ENCODE measurements around the gene COMMD2.

The COMMD2 gene

GRCh38 chr3:149736175-149736952, 15.9 kb downstream of the COMMD2 start:
- DNase-seq (ENCODE audit: low read depth) = peak; percentile 11
- TF ChIP-seq CTCF (conservative IDR thresholded peaks at IDR 0.05; ENCODE audit: control insufficient read depth, insufficient read depth, low read depth, low read length) = no peak
- H3K4me3 ChIP-seq (ENCODE audit: control insufficient read depth, low read depth, low read length) = no peak overlapping the region

DNA sequence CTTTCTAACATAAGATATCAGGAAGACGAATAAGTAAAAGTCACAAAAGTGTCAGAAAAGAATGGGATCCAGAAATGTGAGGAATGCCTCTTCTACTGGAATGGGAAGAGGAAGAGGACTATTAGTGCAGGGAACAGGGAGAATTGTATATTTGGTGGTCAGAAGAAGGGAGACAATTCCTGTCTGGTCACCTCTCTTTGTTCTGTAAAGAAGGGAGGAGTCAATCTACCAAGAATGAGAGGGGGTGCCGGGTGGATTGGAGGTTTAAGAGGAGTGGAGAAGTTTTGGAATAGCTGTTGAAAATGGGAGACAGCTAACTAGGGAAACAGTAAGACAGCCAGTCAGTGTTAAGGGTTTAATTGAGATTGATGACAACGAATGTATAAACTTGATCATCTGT, 20.1 kb downstream of the COMMD2 start:
- no peak for TF ChIP-seq CTCF (conservative IDR thresholded peaks at IDR 0.05; ENCODE audit: control insufficient read depth, insufficient read depth, low read depth, low read length)

DNA sequence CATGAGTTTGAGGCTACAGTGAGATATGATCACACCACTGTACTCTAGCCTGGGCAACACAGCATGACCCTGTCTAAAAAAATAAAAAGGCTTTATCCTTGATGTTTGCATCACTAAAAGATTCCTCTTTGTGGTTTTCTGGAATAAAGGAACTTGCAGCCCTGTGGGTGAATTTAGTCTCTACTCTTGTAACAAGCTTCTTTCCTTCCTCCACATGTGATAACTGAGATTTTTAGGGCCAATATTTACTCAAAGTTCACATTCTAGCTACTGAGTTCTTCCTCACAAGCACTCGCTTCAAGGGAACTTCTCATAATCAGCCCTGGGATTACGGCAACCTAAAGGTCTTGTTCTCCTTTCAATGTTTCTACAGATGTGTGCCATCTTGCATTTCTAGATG, 24.6 kb downstream of the COMMD2 start:
- H3K4me3 ChIP-seq (ENCODE audit: control insufficient read depth, low read depth, low read length) = no peak overlapping the region
- no peak for DNase-seq (ENCODE audit: low read depth)
- TF ChIP-seq CTCF (conservative IDR thresholded peaks at IDR 0.05; ENCODE audit: control insufficient read depth, insufficient read depth, low read depth, low read length) = no peak

More for the DNA sequence above, 20.1 kb downstream of the COMMD2 start:
- no peak overlapping the region for H3K4me3 ChIP-seq (ENCODE audit: control insufficient read depth, low read depth, low read length)
- DNase-seq (ENCODE audit: low read depth) = no peak

DNA sequence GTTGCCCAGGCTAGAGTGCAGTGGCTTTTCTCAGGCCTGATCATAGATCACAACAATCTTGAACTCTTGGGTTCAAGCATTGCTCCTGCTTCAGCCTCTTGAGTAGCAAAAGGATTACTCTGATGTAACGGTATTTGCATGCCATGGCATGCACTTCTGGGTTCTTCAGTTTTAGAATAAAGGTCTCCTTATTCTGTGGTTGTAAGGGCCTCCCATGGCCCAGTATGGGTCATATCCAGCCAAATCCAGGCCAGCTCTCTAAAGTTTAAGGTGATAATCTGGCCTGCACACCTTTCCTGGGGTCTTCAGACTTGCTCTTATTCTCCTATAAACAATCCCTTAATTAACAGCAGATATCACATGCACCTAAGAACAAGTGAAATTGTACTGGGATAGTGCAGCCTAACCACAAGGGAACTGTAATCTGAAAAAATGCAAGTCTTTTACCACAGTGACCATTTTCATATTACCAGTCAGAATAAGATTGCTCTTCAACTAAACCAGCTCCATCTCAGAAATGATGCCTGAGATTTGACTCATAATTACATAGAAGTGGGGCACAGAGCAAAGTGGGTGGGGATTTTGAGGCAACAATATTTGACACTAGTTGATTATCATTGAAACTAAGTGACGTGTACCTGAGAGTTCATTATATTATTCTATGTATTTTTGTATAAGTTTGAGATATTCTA, 25.4 kb downstream of the COMMD2 start:
- DNase-seq (ENCODE audit: low read depth) = peak; percentile 28
- no peak for TF ChIP-seq CTCF (conservative IDR thresholded peaks at IDR 0.05; ENCODE audit: control insufficient read depth, insufficient read depth, low read depth, low read length)
- no peak overlapping the region for H3K4me3 ChIP-seq (ENCODE audit: control insufficient read depth, low read depth, low read length)

DNA sequence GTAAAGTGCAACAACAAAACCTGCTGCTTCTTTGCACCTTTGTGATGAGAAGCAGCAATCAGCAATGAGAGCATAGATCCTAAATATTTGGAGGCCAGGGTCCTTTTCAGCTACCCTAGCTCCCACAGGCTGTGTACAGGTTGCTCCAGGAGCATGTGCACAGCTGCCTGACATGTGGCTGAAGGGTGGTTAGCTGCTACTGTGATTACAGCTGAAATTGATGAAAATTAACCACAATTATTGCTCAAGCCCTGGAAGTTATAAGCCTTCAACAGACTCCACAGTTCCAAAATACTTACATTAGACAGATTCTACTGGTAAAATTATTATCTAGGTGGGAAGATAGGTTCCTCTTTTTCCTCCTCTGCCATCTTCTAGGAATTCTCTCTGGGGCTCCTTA, 28.5 kb downstream of the COMMD2 start:
- peak; percentile 36 for DNase-seq (ENCODE audit: low read depth)
- no peak overlapping the region for H3K4me3 ChIP-seq (ENCODE audit: control insufficient read depth, low read depth, low read length)
- no peak for TF ChIP-seq CTCF (conservative IDR thresholded peaks at IDR 0.05; ENCODE audit: control insufficient read depth, insufficient read depth, low read depth, low read length)

DNA sequence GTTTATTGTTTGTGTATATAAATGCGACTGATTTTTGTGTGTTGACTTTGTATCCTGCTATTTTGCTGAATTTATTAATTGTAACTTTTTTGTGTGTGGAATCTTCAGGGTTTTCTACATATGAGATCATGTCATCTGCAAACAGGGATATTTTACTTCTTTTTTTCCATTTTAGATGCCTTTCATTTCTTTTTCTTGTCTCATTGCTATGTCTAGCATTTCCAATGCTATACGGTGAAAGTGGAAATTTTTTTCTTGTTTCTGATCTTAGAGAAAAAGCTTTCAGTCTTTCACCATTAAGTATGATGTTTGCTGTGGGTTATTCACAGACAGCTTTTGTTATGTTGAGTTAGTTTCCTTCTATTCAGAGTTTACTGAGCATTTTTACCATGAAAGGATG, 31.4 kb downstream of the COMMD2 start:
- no peak for TF ChIP-seq CTCF (conservative IDR thresholded peaks at IDR 0.05; ENCODE audit: control insufficient read depth, insufficient read depth, low read depth, low read length)
- DNase-seq (ENCODE audit: low read depth) = no peak
- H3K4me3 ChIP-seq (ENCODE audit: control insufficient read depth, low read depth, low read length) = no peak overlapping the region
